Measurements from ENCODE around the gene DNAH8.
A peak's percentile ranks its signal among the peaks of the same experiment; 100 is the strongest.

The DNAH8 gene

DNA sequence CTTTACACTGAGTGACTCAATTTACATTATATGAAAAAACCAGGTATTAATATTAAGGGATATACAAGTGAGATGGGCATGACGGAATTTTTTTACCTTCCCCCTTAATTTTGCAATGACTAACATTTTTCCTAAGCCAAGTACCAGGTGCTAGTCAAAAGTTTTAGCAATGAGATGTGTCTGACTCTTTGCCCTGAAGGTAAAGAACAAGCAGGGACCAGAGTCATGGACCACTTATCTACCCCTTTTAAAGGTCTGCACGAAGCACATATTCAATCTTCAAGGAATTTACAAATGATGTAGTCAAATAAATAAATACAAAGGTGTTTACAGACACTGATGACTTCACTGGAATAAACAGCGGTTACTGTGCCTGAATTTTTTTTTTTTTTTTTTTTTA lies 13.6 kb upstream of the DNAH8 start:
- DNase-seq = no peak

- DNase-seq = peak; percentile 97
Observed at GRCh38 chr6:38702558-38703397, 12.3 kb upstream of the DNAH8 start, which contains the start of gene GLO1. Gene GLO1 (minus strand): TSS chr6:38703145. CDS start chr6:38703054, 91 bp downstream.

DNA sequence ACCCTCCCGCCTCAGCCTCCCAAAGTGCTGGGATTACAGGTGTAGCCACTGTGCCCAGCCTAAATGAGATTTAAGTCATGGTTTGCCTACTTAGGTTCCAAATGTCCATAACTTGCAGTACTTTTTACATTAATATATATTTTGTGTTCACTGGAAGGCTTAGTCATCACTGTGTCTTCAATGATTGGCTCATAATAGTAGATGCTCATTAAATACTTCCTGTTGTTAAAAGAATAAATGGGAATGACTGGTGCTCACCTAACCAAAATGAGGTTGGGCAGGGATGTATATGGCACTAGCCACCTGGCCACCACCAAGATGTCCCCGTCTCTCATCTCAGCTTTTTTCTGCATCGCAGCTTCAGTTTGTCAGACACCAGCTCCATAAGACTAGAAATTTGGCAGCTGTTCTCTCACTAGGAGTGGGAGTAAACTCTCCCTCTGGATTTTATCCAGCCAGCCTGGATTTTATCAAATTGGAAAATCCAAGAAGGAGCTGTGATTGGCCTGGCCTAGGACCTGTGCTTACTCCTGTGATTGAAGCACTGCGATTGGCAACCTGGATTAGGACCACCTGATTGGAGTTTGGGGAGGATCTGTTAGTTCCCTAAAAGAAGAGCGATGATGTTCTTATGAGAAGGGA lies 11.0 kb upstream of the DNAH8 start:
- no peak for DNase-seq

DNA sequence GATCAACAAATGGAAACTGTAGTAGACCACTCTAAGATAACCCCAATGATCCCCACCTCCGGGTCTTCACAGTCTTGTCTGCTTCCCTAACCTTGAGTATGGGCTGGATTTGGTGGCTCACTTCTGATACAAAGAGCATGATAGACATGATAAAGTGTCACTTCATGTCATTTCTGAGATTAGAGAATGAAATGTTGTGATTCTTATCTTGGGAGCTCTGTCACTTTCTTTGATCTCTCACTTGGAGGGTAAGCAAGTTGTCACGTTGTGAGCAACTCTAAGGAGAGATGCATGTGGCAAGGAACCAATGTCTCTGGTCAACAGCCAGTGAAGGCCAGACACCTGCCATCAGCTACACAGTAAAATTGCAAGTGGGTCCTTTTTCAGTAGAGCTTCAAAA lies 9.2 kb upstream of the DNAH8 start:
- DNase-seq = no peak

DNA sequence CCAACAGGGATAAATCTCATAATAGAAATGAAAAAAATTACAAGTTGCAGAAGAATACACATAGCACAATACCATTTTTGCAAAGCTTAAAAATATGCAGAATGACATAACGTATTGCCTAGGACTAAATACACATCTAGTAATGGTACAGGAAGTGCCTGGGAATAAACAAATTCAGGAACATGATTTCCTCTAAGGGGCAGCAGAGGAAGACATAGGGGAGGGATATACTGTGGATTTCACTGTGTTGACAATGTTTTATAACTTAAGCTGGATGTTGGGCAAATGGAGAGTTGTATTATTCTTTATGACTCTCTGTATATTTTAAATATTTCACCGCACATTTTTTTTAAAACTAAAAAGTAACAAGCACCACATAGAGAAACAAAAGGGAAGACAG lies 6.6 kb upstream of the DNAH8 start:
- no peak for DNase-seq

- no peak for DNase-seq
Observed at GRCh38 chr6:38713812-38714211, 1.3 kb upstream of the DNAH8 start.

DNA sequence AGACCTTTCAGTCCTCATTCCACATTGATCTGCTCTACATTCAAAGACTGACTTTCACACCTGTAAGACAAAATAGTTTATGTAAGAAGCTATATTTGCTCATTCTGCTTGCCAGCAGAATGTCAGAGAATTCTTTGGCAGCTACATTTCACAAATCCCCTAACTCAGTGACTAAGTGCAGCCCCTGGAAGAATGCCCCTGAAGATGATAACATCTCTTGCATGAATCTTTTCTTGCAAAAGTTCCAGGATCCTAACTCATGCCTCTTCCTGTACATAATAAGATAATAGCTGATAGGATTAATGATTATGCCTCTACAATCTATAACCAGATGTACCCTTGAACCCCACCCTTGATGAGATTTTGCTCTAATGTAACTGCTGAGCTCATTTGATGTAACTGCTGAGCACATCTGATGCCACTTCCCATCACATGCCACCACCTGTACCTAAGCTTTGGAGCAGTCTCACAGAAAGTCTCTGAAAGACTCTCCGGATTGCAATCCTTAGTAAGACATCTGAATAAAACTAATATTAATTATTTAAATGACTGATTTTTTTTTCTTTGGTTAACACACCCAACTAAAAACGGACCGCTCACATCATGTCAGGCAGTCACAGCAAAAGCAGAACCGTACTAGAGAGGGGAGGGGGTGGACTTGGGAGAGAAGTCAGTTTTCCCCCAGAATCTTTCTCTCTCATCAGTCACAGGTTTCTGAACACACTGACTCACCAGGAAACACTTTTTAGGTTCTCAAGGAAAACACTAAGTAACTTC lies 684 bp upstream of the DNAH8 start:
- no peak for DNase-seq

DNA sequence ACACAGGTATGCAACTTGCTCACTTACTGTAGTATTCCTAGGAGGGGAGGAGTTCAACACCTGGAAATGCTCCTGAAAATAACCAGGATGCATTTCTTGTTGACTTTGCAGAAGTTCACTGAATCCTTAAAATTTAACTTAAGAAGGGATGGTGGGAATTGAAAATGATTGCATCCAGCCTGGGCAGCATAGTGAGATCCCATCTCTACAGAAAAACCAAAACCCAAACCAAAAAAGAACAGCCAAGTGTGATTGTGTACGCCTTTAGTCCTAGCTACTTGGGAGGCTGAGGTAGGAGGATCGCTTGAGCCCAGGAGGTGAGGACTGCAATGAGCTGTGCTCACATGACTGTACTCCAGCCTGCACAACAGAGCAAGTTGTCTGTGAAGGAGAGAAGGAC lies 1.7 kb downstream of the DNAH8 start:
- DNase-seq = no peak

DNA sequence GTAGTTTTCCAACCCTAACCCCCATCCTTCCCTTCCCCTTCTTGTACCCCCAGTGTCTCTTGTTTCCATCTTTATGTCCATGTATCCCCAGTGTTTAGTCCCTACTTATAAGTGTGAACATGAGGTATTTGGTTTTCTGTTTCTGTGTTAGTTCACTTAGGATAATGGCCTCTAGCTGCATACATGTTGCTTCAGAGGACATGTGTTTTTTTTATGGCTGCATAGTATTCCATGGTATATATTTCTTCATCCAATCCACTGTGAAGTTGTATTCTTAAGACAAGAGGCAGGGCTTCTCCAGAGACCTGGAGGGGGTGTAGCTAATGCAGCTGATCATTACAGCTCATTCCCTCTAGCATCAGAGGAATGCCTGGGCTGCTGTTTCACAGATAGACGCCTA lies 4.2 kb downstream of the DNAH8 start:
- no peak for DNase-seq

DNA sequence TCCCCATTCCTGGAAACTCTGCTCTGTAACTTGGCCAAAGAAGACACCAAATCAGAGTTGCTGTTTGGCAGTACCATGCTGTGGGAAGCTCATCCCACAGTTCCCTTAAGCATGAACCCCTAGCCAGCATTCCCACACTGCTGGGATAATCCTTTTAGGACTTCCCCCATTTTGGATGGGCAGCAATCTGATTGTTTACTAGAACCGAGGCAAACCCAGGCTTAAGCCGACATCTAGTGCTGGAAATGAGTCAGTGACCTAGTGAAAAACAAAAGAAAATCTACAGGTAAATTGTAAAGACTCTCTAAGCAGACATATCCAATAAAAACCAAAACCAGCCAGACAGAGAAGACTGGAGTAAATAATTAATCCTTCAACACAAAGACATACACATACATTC lies 5.2 kb downstream of the DNAH8 start:
- DNase-seq = no peak

- DNase-seq = no peak
Observed at GRCh38 chr6:38722038-38722437, 6.9 kb downstream of the DNAH8 start.

DNA sequence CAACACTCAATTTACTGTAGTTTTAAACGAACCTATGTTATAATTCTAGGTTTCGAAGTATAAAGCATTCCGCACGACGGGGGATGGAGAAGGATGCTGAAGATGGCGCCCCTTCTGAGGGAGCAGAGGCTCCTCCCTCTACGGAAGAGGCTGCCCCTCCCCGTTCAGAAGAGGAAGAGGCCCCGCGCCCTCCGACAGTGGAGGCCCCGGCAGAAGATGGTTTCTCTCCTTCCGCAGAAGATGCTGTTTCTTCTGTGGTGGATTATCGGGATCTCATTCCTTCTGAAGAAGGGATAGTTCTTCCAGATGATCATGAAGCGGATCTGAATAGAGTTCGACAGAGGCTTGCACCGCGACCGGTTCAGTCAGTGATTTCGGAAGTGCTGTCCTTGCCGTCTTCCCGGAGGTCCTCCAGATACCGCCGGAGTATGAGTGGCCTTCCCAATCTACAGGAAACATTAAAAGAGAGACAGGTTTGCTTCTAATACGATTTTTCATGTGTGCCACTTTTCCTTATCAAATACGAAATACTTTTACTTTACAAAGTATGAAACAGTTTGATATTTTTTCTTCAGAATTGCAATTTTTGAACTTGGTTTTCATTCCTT lies 7.7 kb downstream of the DNAH8 start:
- no peak for DNase-seq

GRCh38 chr6:38723783-38724182 lies 8.7 kb downstream of the DNAH8 start:
- DNase-seq = no peak

- DNase-seq = no peak
Observed at GRCh38 chr6:38724343-38724742, 9.2 kb downstream of the DNAH8 start.

DNA sequence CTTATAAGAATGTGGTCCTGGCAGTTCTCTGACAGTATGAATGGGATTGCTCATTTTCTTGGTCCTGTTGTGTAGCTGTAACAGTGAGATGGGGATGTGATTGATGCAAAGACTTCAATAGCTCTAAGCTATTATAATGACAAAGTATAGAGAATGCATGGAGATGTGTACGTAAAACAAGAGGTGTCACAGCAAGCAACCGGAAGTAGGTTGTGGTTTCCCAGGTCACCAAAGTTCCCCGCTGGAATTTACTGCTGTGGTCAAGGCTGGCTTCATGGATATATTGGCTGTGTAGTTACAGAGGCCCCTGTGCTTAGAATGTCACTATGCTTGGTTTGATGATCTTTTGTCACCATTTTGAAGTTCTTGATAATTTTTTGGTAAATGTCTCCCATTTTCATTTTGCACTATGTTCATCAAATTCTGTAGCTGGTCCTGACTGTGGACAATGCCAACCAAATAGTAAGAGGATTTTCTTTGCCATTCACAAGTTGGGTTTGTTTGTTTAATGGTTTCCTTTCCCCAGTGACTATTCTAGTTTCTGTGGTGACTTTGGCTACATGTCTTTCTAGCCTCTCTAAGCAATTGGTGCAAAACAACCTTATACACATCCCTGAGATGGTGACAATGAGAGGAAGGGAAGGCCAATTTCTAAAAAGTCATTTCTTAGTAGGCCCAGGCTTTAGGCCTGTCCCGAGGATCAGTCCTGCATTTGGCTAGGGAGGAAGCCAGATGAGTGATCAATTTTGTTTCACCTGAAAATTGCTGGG lies 10.5 kb downstream of the DNAH8 start:
- DNase-seq = no peak

- no peak for DNase-seq
Observed at GRCh38 chr6:38728203-38728602, 13.1 kb downstream of the DNAH8 start.

DNA sequence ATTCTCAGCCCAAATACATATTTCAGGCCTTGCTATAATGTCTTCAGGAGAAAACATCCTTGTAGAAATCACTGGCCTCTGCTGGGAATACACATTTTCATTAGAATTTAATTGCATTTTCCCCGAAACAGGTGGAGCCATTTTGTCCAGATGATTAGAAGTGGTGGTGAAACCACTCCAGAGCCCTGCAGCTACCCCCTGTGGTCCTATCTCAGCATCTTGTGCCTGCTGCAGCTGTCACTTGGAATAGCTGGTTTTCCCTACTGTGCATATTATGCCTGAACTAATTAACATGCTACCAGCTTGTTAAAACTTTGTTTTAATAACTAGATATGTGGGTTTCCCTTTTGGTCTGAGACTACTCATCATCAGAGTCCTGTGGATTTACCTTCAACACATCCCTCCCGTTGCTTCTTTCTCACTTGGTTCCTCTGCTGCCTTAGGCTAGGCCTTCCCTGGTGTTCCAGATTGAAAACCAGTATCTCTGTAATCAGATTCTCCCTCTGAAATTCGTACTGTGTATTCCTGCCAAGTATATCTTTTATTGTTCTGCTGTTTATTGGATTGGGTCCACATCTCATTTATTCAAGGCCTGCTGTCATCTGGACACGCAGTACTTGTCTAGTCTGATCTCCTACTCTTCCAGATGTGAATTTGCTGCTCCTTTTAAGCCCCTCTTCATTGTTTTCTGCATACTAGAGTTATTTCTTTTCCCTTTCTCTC lies 15.2 kb downstream of the DNAH8 start:
- no peak for DNase-seq

DNA sequence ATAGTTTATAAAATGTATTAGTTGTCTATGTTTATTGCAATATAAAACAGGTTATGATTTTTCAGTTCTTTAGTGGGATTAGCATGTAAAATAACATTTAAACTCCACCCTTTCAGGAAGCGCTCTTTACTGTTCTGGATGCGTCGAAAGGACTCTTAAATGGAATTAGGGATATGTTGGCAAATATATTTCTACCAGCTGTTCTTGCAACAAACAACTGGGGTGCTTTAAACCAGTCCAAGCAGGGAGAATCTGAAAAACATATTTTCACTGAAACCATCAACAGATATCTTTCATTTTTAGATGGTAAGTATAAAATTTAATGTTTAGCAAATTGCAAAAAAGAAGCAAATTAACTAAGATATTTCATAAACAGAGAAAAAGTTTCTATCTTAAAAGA lies 21.8 kb downstream of the DNAH8 start:
- DNase-seq = no peak

DNA sequence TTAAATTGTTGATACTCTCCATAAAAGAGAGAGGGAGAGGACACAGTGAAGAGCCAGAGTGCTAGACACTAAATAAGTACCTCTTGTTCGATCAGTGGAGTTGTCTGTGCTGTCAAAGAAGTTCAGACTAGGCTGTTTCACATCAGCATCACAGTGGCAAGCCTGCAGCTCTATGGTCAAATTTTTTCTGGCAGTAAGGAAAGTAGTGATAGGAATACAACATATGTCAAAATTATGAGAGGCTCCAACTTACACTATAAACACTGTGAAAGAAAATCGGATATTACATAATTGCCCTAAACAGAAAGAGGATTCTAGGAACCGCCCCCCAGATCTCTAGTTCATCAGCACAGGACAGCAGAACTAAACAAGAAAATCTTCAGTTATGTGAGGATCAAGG lies 23.1 kb downstream of the DNAH8 start:
- no peak for DNase-seq

- no peak for DNase-seq
Observed at GRCh38 chr6:38739532-38739931, 24.4 kb downstream of the DNAH8 start.

DNA sequence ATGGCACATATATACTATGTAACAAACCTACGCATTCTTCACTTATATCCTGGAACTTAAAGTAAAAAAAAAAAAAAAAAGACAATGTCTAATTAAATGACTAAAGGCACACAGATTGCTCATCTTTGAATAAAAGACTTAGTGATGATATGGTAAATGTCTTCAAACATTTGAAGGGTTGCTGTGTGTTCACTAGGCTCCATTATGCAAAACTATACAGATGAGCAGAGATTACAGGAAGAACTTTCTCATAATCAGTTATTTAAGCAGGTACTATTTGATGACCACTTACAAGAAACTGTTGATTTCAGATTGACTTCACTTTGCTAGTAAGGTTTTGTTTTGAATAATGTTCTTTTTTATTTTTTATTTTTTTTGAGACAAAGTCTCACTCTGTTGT lies 34.4 kb downstream of the DNAH8 start:
- no peak for DNase-seq
